ENCODE measurements around the gene TCP11.

Gene TCP11

GRCh38 chr6:35105078-35105477 is 36.1 kb downstream of the TCP11 start:
- TF ChIP-seq CTCF (IDR thresholded peaks at IDR 0.05; ENCODE audit: insufficient read depth, low read length, missing control alignments), result no peak
- ChIA-PET CTCF (interaction anchor here (1.2 to 1.3 kb wide), 2 partner anchors 118 to 136 kb away, joined by 3 read pairs; no protein-coding TSS in a partner anchor), POLR2A (no interaction called here)
- no peak for DNase-seq (ENCODE audit: low read depth, low spot score)
- H3K4me3 ChIP-seq (ENCODE audit: low read depth, low read length), result no peak overlapping the region

GRCh38 chr6:35099116-35099515 is 42.0 kb downstream of the TCP11 start:
- DNase-seq (ENCODE audit: low read depth, low spot score), result no peak
- no peak for TF ChIP-seq CTCF (IDR thresholded peaks at IDR 0.05; ENCODE audit: insufficient read depth, low read length, missing control alignments)
- CTCF ChIA-PET, result interaction anchor here (0.5 kb wide), 1 partner anchor 52 kb away, joined by 3 read pairs; no protein-coding TSS in a partner anchor
- no peak overlapping the region for H3K4me3 ChIP-seq (ENCODE audit: low read depth, low read length)
- POLR2A ChIA-PET, result no interaction called here

GRCh38 chr6:35096129-35096862 is 44.8 kb downstream of the TCP11 start:
- POLR2A ChIA-PET, result interaction anchor here (0.7 kb wide), 1 partner anchor 208 kb away, joined by 3 read pairs; the partner anchor contains the start of gene TAF11
- DNase-seq (ENCODE audit: low read depth, low spot score), result peak; percentile 88

GRCh38 chr6:35094183-35094582 is 47.0 kb downstream of the TCP11 start:
- no peak overlapping the region for H3K4me3 ChIP-seq (ENCODE audit: low read depth, low read length)
- POLR2A ChIA-PET, result no interaction called here
- CTCF ChIA-PET, result interaction anchor here (1.2 to 1.7 kb wide), 4 partner anchors 20 to 206 kb away, joined by 3 to 7 read pairs (median 4); partner anchors contain the start of gene TAF11
- no peak for TF ChIP-seq CTCF (IDR thresholded peaks at IDR 0.05; ENCODE audit: insufficient read depth, low read length, missing control alignments)
- no peak for DNase-seq (ENCODE audit: low read depth, low spot score)

More at GRCh38 chr6:35096129-35096862, 44.8 kb downstream of the TCP11 start:
- CTCF ChIA-PET, result interaction anchor here (0.8 to 1.4 kb wide), 2 partner anchors 43 to 47 kb away, joined by 3 to 4 read pairs; no protein-coding TSS in a partner anchor
- no peak overlapping the region for H3K4me3 ChIP-seq (ENCODE audit: low read depth, low read length)
- no peak for TF ChIP-seq CTCF (IDR thresholded peaks at IDR 0.05; ENCODE audit: insufficient read depth, low read length, missing control alignments)

- DNase-seq (ENCODE audit: low read depth, low spot score), result no peak
- no peak overlapping the region for H3K4me3 ChIP-seq (ENCODE audit: low read depth, low read length)
- CTCF ChIA-PET, result interaction anchor here (1.1 to 1.7 kb wide), 5 partner anchors 19 to 206 kb away, joined by 3 to 7 read pairs (median 4); partner anchors contain the start of gene TAF11
- no peak for TF ChIP-seq CTCF (IDR thresholded peaks at IDR 0.05; ENCODE audit: insufficient read depth, low read length, missing control alignments)
- POLR2A ChIA-PET, result interaction anchor here (1.1 kb wide), 1 partner anchor 54 kb away, joined by 3 read pairs; no protein-coding TSS in a partner anchor
These were observed 47.4 kb downstream of the TCP11 start for GRCh38 chr6:35093783-35094182.

GRCh38 chr6:35093118-35093445 is 48.1 kb downstream of the TCP11 start:
- TF ChIP-seq CTCF (IDR thresholded peaks at IDR 0.05; ENCODE audit: insufficient read depth, low read length, missing control alignments), result no peak
- H3K4me3 ChIP-seq (ENCODE audit: low read depth, low read length), result no peak overlapping the region
- POLR2A ChIA-PET, result interaction anchor here (1.1 kb wide), 1 partner anchor 55 kb away, joined by 3 read pairs; no protein-coding TSS in a partner anchor
- DNase-seq (ENCODE audit: low read depth, low spot score), result no peak
- CTCF ChIA-PET, result interaction anchor here (1.1 to 1.7 kb wide), 6 partner anchors 18 to 205 kb away, joined by 3 to 7 read pairs (median 4); partner anchors contain the start of gene TAF11

Measured in AG04449 (cell line).